ENCODE data around the gene CRKL. TPM values are rescaled to one million over a fixed set of nuclear protein-coding genes. Genes with fewer than 3 reads are reported as not detected.

CRKL gene
- total RNA-seq, 1 experiment from 2014 or later = 27.8 TPM

GRCh38 chr22:20951151-20951931, 34.1 kb downstream of the CRKL start:
- no peak for DNase-seq (ENCODE audit: low read depth)

DNA sequence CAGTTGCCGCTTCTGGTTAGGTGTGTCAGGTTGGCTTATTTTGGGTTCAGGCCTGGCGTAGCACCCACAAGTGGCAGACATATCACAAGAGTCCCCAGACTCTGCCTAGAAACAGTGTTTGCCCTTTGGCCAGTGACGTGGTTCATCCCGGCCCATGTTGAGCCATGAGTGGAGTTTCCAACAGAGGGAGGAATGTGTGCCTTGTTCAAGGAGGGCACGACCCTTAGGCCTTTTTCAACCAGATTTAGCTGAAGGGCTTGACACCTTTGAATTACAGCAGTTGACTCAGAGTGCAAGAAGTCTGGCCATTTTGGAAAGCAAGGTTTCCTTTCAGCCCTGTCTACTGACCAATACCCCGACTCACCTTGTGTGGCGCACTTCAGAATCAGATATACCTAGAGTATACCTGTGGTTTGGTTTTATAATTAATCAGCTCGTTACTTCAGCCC, 34.7 kb downstream of the CRKL start:
- DNase-seq (ENCODE audit: low read depth) = no peak

- no peak for DNase-seq (ENCODE audit: low read depth)
Measured at GRCh38 chr22:20952544-20953341, 35.5 kb downstream of the CRKL start.

DNA sequence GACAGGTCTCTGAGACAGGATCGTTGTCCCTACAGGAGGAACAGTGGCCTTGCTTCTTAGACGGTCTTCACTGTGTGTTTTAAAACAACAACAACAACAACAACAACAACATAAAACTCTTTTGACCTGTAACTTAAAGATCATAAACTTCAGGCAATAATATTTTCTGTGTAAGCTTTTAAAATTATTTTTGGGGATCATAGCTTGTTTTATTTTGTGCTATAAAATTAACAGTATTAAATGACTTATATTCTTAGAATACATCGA, 36.1 kb downstream of the CRKL start:
- no peak for DNase-seq (ENCODE audit: low read depth)

GRCh38 chr22:20953668-20954500, 36.7 kb downstream of the CRKL start:
- DNase-seq (ENCODE audit: low read depth) = no peak

DNA sequence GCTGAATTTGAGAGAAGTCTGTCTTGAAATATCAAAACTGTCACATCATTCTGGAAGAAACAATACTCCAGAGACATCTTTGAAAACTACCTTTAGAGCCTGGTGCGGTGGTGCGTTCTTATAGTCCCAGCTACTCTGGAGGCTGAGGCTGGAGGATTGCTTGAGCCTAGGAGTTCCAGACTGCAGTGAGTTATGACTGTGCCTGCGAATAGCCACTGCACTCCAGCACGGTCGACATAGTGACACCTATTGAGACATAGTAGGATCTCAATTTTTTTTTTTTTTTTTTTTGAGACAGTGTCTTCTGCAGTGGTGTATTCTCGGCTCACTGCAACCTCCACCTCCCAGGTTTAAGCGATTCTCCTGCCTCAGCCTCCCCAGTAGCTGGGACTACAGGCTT, 38.3 kb downstream of the CRKL start:
- DNase-seq (ENCODE audit: low read depth) = no peak

GRCh38 chr22:20956258-20957101, 39.3 kb downstream of the CRKL start:
- DNase-seq (ENCODE audit: low read depth) = no peak

- DNase-seq (ENCODE audit: low read depth) = no peak
Measured at GRCh38 chr22:20957102-20957682, 40.0 kb downstream of the CRKL start.

DNA sequence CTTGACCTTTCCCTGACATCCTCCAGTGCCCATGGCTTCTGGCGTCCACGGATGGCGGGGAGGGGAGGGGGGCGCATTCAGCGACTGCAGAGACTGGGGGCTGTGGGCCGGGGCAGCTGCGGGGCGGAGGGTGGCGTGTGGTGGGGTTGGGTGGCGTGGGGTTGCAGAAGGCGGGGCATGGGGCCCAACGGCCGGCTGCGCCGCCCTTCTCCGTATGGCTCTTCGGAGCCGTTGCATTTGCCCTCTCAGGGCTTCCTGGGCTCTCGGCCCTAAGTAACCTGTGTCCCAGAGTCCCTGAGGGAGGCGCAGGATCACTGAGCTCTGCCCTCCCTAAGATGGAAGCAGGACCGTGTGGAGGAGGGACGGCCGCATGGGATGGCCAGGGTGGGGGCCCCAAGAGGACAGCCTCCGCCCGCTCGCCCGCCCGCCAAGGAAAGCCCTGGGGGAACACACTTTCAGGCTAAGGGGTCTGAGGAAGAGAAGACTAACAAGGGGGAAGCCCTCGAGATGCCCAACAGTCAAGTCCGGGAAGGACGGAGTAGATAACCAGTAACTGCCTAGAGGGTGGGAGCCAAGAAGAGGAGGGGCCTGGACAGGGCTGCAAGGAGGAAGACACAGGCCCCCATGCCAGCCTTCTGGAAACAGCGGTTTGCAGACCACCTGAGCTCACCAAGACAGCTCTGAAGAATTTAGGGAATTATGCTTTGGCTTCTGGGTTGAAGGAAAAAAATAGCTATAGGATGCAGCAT, 40.6 kb downstream of the CRKL start:
- DNase-seq (ENCODE audit: low read depth) = peak; percentile 53

DNA sequence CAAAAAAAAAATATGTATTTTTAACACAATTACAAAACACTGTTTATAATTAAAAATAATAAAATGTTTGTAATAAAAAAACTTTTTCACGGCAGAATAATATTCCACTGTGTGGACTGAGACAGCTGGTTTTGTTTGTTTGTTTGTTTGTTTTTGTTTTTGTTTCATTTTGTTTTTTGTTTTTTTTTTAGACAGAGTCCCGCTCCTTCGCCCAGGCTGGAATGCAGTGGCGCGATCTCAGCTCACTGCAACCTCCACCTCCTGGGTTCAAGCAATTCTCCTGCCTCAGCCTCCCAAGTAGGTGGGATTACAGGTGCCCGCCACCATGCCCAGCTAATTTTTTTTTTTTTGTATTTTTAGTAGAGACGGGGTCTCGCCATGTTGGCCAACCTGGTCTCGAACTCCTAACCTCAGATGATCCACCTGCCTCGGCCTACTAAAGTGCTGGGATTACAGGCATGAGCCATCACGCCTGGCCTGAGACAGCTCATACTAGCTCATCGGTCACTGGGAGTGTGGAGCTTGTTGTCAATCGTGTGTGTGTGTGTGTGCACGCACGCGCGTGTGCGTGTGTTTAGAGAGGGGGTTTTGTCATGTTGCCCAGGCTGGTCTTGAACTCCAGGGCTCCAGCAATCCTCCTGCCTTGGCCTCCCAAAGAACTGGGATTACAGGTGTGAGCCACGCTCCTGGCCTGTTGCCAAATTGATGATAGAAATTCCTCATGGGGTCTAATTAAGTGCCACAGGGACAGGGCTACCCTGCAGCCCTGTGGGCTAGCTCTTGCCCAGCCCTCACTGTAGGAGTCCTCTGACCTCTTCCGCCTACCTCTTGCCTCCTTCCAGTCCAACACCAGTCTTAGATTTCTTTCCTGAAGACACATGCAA, 42.6 kb downstream of the CRKL start:
- DNase-seq (ENCODE audit: low read depth) = no peak

DNA sequence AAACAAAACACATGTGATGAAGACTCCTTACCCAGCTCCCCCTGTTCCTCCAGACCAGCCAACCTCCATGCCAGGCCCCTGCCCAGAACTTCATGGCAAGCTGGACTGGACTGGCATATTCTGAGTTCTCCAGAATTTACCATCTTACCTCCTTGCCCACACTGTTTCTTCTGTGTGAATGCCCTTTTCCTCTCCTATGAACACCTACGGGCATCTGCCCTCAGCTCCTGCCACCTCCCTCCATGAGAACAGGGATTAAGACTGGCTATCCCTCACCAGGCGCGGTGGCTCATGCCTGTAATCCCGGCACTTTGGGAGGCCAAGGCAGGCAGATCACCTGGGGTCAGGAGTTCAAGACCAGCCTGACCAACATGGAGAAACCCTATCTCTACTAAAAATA, 43.4 kb downstream of the CRKL start:
- no peak for DNase-seq (ENCODE audit: low read depth)

- DNase-seq (ENCODE audit: low read depth) = no peak
Measured at GRCh38 chr22:20962491-20962945, 45.3 kb downstream of the CRKL start.

DNA sequence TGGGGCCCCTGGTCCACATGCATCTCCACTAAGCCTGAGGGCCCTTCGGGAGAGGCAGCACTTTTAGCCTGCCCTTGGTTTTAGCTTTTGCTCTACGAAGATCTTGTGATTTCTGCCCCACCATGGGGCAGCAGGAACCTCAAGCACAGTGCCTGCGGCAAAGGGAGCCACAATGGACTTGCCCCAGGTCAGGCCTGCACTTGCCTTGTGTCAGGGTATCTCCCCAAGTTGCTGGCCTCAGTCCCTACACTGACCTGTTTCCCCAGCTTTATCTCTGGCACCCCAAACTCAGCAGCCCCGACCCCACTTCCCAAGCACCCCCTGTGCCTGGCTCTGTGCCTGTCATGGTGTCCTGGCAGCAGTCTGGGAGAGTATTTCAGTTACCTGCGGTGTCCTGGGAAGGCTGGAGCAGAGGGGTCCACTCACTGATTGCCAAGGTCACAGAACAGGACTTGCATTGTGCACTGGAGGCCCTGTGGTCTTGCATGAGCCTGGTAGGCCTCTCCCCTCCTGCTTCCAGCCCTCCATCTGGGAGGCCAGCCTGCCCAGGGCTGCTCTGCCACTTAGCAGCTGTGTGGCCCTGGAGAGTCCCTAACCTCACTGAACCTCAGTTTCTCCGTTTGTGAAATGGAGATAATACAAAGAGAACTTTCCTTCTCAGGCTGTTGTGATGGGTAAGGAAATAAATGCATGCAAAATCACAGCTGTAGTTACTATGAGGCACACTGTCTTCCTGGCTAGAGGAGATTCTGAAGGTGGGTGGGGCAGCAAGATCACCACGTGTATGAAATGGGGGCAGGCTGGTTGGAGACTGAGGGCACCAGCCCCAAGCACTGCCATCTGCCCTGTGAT, 46.2 kb downstream of the CRKL start:
- DNase-seq (ENCODE audit: low read depth) = no peak

- DNase-seq (ENCODE audit: low read depth) = no peak
Measured at GRCh38 chr22:20964090-20964798, 47.0 kb downstream of the CRKL start.

DNA sequence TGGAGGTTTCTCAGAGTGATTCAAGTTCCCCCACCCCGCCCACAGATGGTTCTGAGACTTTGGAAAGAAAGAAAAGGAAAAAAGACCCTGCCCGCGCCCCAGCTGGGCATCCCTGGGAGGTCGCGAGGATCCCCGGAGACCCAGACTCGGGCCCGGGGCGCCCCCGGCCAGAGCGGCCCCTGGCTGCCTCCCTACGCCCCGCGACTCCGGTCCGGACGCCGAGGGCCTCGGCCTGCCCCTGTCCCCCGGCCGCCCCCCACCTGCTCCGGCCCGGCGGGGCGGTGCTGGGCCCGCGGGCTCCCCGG, 47.5 kb downstream of the CRKL start:
- no peak for DNase-seq (ENCODE audit: low read depth)

- DNase-seq (ENCODE audit: low read depth) = no peak
Measured at GRCh38 chr22:20965104-20965887, 48.1 kb downstream of the CRKL start.

All from RPMI7951 (cell line).